OCI-LY3 (cell line): ENCODE results near the gene CDH4.
A peak's percentile ranks its signal among the peaks of the same experiment; 100 is the strongest.

ENCODE experiments used
- H2AFZ ChIP-seq: fragments of 200-600, 300-600 bp; shearing (Covaris generic); 2 replicates; pipeline ENCODE4 v1.6.0; 2014; ENCODE audit warnings: antibody characterized with exemption, low read depth, low read length
- H3K27ac ChIP-seq: fragments of 200-600, 300-600 bp; sonication (generic); 2 replicates; pipeline ENCODE4 v1.5.1; 2014; ENCODE audit warnings: mild to moderate bottlenecking, low read length, moderate library complexity, mixed read lengths
- H3K27me3 ChIP-seq: fragments of 200-600, 300-600 bp; sonication (generic); 2 replicates; pipeline ENCODE4 v1.6.1; 2014; ENCODE audit warnings: low read depth, low read length, mixed read lengths
- H3K36me3 ChIP-seq: fragments of 200-600, 300-600 bp; sonication (generic); replicated peaks from 2 replicates; pipeline ENCODE3; 2014; ENCODE audit warnings: low read depth, low read length, mixed read lengths
- H3K4me1 ChIP-seq: fragments of 300-600, 200-600 bp; sonication (generic); 2 replicates; pipeline ENCODE4 v1.6.1; 2014; ENCODE audit warnings: low read length, mixed read lengths
- H3K4me2 ChIP-seq: fragments of 200-600, 300-600 bp; sonication (generic); 2 replicates; pipeline ENCODE4 v1.6.1; 2014; ENCODE audit warnings: low read length, mixed read lengths
- H3K4me3 ChIP-seq: fragments of 300-600, 200-600 bp; sonication (generic); 2 replicates; pipeline ENCODE4 v1.5.1; 2014; ENCODE audit warnings: antibody characterized with exemption, mild to moderate bottlenecking, low read length, moderate library complexity
- H3K79me2 ChIP-seq: fragments of 300-600, 200-600 bp; shearing (Covaris generic); 2 replicates; pipeline ENCODE4 v1.6.1; 2014; ENCODE audit warnings: mild to moderate bottlenecking, low read length, mixed read lengths
- H3K9ac ChIP-seq: fragments of 300-600, 200-600 bp; shearing (Covaris generic); 2 replicates; pipeline ENCODE4 v1.6.0; 2014; ENCODE audit warnings: mild to moderate bottlenecking, low read length, moderate library complexity
- H3K9me3 ChIP-seq: fragments of 200-600, 300-600 bp; shearing (Covaris generic); 2 replicates; pipeline ENCODE4 v1.6.1; 2014; ENCODE audit warnings: low read length, mixed read lengths; ENCODE audit not compliant: insufficient read depth
- H4K20me1 ChIP-seq: fragments of 200-600, 300-600 bp; sonication (generic); 2 replicates; pipeline ENCODE4 v1.6.1; 2016; ENCODE audit warnings: low read length, mixed read lengths; ENCODE audit not compliant: insufficient read depth
- CTCF ChIP-seq: fragments of 200-600, 300-600 bp; sonication (generic); IDR thresholded peaks from 2 replicates; pipeline ENCODE4 v1.5.1; 2014; ENCODE audit warnings: antibody characterized with exemption, low read length, low read depth
- EZH2phosphoT487 ChIP-seq: fragments of 200-600 bp; shearing (Covaris generic); IDR thresholded peaks from 2 replicates; pipeline ENCODE4 v1.6.1; 2018; ENCODE audit warnings: antibody characterized with exemption, mixed run types, low read depth

The CDH4 gene

DNA sequence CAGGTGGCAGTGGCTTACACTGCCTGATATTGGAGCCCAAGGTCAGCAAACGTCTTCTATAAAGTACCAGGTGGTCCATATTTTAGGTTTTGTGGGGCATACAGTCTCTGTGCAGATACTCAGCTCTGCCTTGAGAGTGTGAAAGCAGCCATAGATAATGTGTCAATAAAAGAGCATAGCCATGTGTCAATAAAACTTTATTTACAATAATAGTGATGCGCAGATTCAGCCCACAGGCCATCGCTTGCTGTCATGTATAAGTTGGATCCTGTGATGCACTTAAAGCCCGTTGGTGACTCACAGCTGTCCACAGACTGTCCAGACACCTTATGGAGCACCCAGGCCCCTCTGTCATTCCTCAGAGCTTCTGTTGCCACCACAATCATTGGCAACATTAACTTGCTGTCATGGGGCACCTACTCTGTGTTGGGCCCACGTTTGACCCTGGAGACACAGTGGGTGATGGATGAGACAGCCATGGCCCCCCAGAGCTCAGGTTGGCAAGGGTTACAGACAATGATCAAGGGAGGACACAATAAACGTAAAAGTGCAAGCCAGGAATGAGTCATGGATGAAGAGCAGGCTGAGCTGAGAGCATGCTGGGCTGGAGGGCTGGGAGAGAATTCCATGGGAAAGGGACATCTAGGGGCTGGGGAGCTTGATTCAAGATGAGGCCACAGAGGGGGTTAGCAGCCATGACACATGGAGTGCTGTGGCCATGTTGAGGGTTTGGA is 640.0 kb downstream of the CDH4 start:
- Histone ChIP-seq H3K79me2 (no peaks in the 10 kb centered on the region), H2AFZ (no peak overlapping the region), H3K9ac (no peak overlapping the region), H3K4me3 (no peak overlapping the region), H4K20me1 (no peaks in the 10 kb centered on the region), H3K4me1 (no peaks in the 10 kb centered on the region), H3K27ac (no peak overlapping the region), H3K9me3 (no peaks in the 10 kb centered on the region), H3K4me2 (no peak overlapping the region), H3K27me3 (no peaks in the 10 kb centered on the region), H3K36me3 (no peaks in the 10 kb centered on the region)
- TF ChIP-seq CTCF (no peak), EZH2phosphoT487 (no peak)

- Histone ChIP-seq H3K4me3 (no peak overlapping the region), H3K4me2 (no peak overlapping the region), H3K4me1 (no peaks in the 10 kb centered on the region), H4K20me1 (no peaks in the 10 kb centered on the region), H3K9me3 (no peaks in the 10 kb centered on the region), H3K27ac (no peak overlapping the region), H3K79me2 (no peaks in the 10 kb centered on the region), H2AFZ (no peak overlapping the region), H3K9ac (no peak overlapping the region), H3K27me3 (no peaks in the 10 kb centered on the region), H3K36me3 (no peaks in the 10 kb centered on the region)
- no peak for TF ChIP-seq CTCF
- no peak for TF ChIP-seq EZH2phosphoT487
Measured at GRCh38 chr20:61895016-61895415, 643.0 kb downstream of the CDH4 start.

GRCh38 chr20:61895686-61896057 is 643.6 kb downstream of the CDH4 start:
- H3K79me2 ChIP-seq, result no peaks in the 10 kb centered on the region
- H2AFZ ChIP-seq, result no peak overlapping the region
- no peaks in the 10 kb centered on the region for H3K9me3 ChIP-seq
- no peaks in the 10 kb centered on the region for H3K4me1 ChIP-seq
- H3K36me3 ChIP-seq, result no peaks in the 10 kb centered on the region
- TF ChIP-seq EZH2phosphoT487 (no peak), CTCF (no peak)
- no peaks in the 10 kb centered on the region for H4K20me1 ChIP-seq
- H3K27ac ChIP-seq, result no peak overlapping the region
- no peak overlapping the region for H3K4me2 ChIP-seq
- H3K9ac ChIP-seq, result no peak overlapping the region
- no peaks in the 10 kb centered on the region for H3K27me3 ChIP-seq
- no peak overlapping the region for H3K4me3 ChIP-seq

DNA sequence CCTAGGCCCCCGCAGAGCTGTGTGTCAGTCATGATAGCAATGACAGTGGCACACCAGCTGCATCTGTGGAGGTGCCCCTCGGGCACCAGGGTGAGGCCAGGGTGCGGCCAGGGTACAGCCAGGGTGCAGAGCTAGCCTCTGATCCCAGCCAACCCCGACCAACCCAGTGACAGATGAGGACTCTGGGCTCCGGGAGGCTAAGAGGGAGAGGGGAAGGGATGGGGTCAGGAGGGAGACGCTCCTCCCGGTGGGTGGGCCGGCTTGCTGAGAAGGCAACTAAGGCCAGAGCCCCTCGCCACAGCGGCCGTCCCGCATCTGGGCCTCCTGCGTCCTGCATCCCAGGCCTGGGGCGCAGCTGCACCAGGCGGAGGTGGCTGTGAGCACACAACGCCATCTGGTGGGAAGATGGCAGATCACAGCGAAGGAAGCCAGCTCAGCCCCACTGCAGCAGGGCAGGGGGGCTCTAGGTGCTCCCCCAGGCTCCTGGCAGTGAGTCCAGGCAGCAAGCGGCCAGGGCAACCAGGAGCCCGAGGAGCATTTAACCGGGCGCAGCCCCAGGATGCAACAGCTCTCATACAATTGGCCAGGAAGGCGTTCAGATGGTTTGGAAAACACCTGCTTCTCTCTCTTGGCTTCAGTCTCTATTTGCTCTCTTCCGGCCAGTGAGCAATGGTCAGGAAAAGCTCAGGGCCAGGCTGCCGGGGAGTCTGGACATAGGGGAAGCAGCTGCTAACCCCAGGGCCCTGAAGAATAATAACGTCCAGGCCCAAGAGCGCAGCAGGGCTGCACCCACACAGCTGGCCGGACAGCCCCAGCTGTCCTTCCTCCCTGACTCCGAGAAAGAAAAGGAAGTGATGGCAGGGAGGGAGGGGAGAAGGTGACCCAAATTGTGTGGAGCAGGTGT is 644.2 kb downstream of the CDH4 start:
- Histone ChIP-seq H3K27me3 (no peaks in the 10 kb centered on the region), H3K4me3 (no peak overlapping the region), H2AFZ (no peak overlapping the region), H3K27ac (no peak overlapping the region), H3K79me2 (no peaks in the 10 kb centered on the region), H3K9me3 (no peaks in the 10 kb centered on the region), H4K20me1 (no peaks in the 10 kb centered on the region), H3K4me1 (no peaks in the 10 kb centered on the region), H3K9ac (no peak overlapping the region), H3K36me3 (no peaks in the 10 kb centered on the region), H3K4me2 (no peak overlapping the region)
- TF ChIP-seq EZH2phosphoT487 (no peak), CTCF (peak; percentile 73)
